Measurements from ENCODE around the gene NEURL1B.

Gene NEURL1B

GRCh38 chr5:172633403-172633970, 7.6 kb upstream of the NEURL1B start:
- TF ChIP-seq EZH2phosphoT487 (IDR thresholded peaks at IDR 0.05; ENCODE audit: borderline replicate concordance) (no peak), CTCF (conservative IDR thresholded peaks at IDR 0.05; ENCODE audit: low read length) (no peak)
- Histone ChIP-seq H3K4me2 (ENCODE audit: low read depth, low read length, poor library complexity, severe bottlenecking) (no peak overlapping the region), H4K20me1 (ENCODE audit: insufficient read depth, low read length, poor library complexity, severe bottlenecking) (no peaks in the 10 kb centered on the region), H2AFZ (ENCODE audit: low read length) (no peak overlapping the region), H3K79me2 (ENCODE audit: insufficient read depth, low read length) (no peaks in the 10 kb centered on the region), H3K36me3 (ENCODE audit: insufficient read depth, low read length) (no peaks in the 10 kb centered on the region), H3K4me3 (ENCODE audit: low read length, poor library complexity, severe bottlenecking) (no peak overlapping the region), H3F3A (ENCODE audit: low read depth) (no peaks in the 10 kb centered on the region), H3K9me2 (replicated peaks; ENCODE audit: low read depth, low read length) (no peaks in the 10 kb centered on the region), H3K4me1 (ENCODE audit: insufficient read depth, low read length, poor library complexity, severe bottlenecking) (peaks cover 20% of the 10 kb centered on the region), H3K27me3 (ENCODE audit: insufficient read depth, low read length, poor library complexity, severe bottlenecking) (no peaks in the 10 kb centered on the region), H3K9me3 (ENCODE audit: insufficient read depth, low read depth, low read length) (no peaks in the 10 kb centered on the region), H3K9ac (ENCODE audit: low read depth, low read length, poor library complexity, severe bottlenecking) (no peak overlapping the region)

GRCh38 chr5:172634106-172634899, 6.8 kb upstream of the NEURL1B start:
- Histone ChIP-seq H3K9ac (ENCODE audit: low read depth, low read length, poor library complexity, severe bottlenecking) (no peak overlapping the region), H3K4me2 (ENCODE audit: low read depth, low read length, poor library complexity, severe bottlenecking) (no peak overlapping the region), H3K9me2 (replicated peaks; ENCODE audit: low read depth, low read length) (no peaks in the 10 kb centered on the region), H3K9me3 (ENCODE audit: insufficient read depth, low read depth, low read length) (no peaks in the 10 kb centered on the region), H3K79me2 (ENCODE audit: insufficient read depth, low read length) (no peaks in the 10 kb centered on the region), H3K4me3 (ENCODE audit: low read length, poor library complexity, severe bottlenecking) (no peak overlapping the region), H4K20me1 (ENCODE audit: insufficient read depth, low read length, poor library complexity, severe bottlenecking) (no peaks in the 10 kb centered on the region), H3F3A (ENCODE audit: low read depth) (no peaks in the 10 kb centered on the region), H3K36me3 (ENCODE audit: insufficient read depth, low read length) (no peaks in the 10 kb centered on the region), H3K4me1 (ENCODE audit: insufficient read depth, low read length, poor library complexity, severe bottlenecking) (peaks cover 25% of the 10 kb centered on the region), H2AFZ (ENCODE audit: low read length) (no peak overlapping the region), H3K27me3 (ENCODE audit: insufficient read depth, low read length, poor library complexity, severe bottlenecking) (no peaks in the 10 kb centered on the region)
- TF ChIP-seq EZH2phosphoT487 (IDR thresholded peaks at IDR 0.05; ENCODE audit: borderline replicate concordance) (no peak), CTCF (conservative IDR thresholded peaks at IDR 0.05; ENCODE audit: low read length) (no peak)

- no peaks in the 10 kb centered on the region for H3K79me2 ChIP-seq (ENCODE audit: insufficient read depth, low read length)
- no peak for TF ChIP-seq EZH2phosphoT487 (IDR thresholded peaks at IDR 0.05; ENCODE audit: borderline replicate concordance)
- TF ChIP-seq CTCF (conservative IDR thresholded peaks at IDR 0.05; ENCODE audit: low read length) = no peak
Measured at GRCh38 chr5:172635038-172635437, 6.0 kb upstream of the NEURL1B start.

More at GRCh38 chr5:172635038-172635437, 6.0 kb upstream of the NEURL1B start:
- H3K9me2 ChIP-seq (replicated peaks; ENCODE audit: low read depth, low read length) = no peaks in the 10 kb centered on the region
- no peaks in the 10 kb centered on the region for H4K20me1 ChIP-seq (ENCODE audit: insufficient read depth, low read length, poor library complexity, severe bottlenecking)
- H3K4me2 ChIP-seq (ENCODE audit: low read depth, low read length, poor library complexity, severe bottlenecking) = no peak overlapping the region
- H3K27me3 ChIP-seq (ENCODE audit: insufficient read depth, low read length, poor library complexity, severe bottlenecking) = no peaks in the 10 kb centered on the region
- no peaks in the 10 kb centered on the region for H3F3A ChIP-seq (ENCODE audit: low read depth)
- no peaks in the 10 kb centered on the region for H3K9me3 ChIP-seq (ENCODE audit: insufficient read depth, low read depth, low read length)
- H3K36me3 ChIP-seq (ENCODE audit: insufficient read depth, low read length) = no peaks in the 10 kb centered on the region
- H3K4me3 ChIP-seq (ENCODE audit: low read length, poor library complexity, severe bottlenecking) = no peak overlapping the region
- no peak overlapping the region for H3K9ac ChIP-seq (ENCODE audit: low read depth, low read length, poor library complexity, severe bottlenecking)
- H2AFZ ChIP-seq (ENCODE audit: low read length) = no peak overlapping the region
- peaks cover 27% of the 10 kb centered on the region for H3K4me1 ChIP-seq (ENCODE audit: insufficient read depth, low read length, poor library complexity, severe bottlenecking)

All from Loucy (cell line).